ENCODE results near the gene PARD3. TPM values are rescaled to one million over a fixed set of nuclear protein-coding genes. Genes with fewer than 3 reads are reported as not detected.

Gene PARD3
- total RNA-seq, 1 donor = 4.8 TPM

DNA sequence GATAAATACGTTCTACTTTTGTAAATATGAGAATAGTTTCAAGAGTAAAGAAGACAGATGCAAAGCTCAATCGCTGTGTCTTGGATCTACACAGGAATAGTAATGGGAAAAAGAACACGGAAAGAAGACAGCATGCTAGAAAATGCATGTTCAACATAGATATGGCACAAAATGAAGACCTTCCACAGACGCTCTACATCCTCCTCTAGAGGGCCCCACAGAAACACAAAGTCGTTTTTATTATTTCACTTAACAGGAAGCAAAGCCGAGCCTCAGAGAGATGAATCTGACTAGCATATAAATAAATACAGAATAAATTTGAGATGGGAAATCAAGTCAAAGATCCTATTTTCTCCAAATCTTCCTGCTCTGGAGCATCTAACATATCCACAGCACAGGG is 292.6 kb downstream of the PARD3 start:
- no peak overlapping the region for H3K4me3 ChIP-seq (ENCODE audit: low read length)
- no peaks in the 10 kb centered on the region for H3K4me1 ChIP-seq (ENCODE audit: insufficient read depth, low read length)
- no peaks in the 10 kb centered on the region for H3K9me3 ChIP-seq (ENCODE audit: low read depth, low read length)
- no peaks in the 10 kb centered on the region for H3K27me3 ChIP-seq (ENCODE audit: insufficient read depth, low read length)

DNA sequence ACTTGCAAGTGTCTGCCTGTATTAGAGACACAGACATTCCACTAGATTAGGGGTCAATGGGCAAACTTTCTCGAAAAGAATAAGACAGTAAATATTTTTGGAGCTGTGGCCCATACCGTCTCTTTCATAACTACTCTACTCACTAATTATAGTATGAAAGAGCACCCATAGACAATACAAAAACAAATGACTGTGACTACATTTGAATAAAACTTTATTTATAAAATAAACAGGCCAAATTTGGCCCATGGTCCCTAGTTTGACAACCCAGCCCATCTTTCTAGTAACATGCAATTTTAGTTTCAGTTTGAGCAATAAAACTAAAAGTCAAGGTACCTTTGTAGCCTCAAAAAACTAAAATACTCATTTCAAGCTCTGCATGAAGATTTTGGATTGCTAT is 294.6 kb downstream of the PARD3 start:
- Histone ChIP-seq H3K9me3 (ENCODE audit: low read depth, low read length) (no peaks in the 10 kb centered on the region), H3K4me1 (ENCODE audit: insufficient read depth, low read length) (no peaks in the 10 kb centered on the region), H3K4me3 (ENCODE audit: low read length) (no peak overlapping the region), H3K27me3 (ENCODE audit: insufficient read depth, low read length) (no peaks in the 10 kb centered on the region)

DNA sequence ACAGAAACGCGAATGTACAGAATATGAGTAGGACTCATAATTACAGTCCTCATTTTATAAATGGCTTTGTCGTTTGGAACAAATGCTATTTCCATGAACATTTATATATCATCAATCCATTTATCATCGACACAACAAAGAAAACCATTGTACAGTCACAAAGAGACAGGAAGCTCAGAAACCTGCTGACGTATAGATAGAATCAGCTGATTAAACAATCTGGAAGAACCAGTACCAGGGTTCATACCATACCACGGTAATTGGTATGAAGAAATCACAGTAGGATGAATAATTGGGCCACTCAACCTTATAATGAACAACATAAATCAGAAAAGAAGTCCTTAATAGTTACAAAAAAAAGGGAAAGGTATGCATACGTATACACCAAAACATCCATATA is 295.0 kb downstream of the PARD3 start:
- H3K4me3 ChIP-seq (ENCODE audit: low read length) = no peak overlapping the region
- H3K27me3 ChIP-seq (ENCODE audit: insufficient read depth, low read length) = no peaks in the 10 kb centered on the region
- H3K4me1 ChIP-seq (ENCODE audit: insufficient read depth, low read length) = no peaks in the 10 kb centered on the region
- H3K9me3 ChIP-seq (ENCODE audit: low read depth, low read length) = no peaks in the 10 kb centered on the region

DNA sequence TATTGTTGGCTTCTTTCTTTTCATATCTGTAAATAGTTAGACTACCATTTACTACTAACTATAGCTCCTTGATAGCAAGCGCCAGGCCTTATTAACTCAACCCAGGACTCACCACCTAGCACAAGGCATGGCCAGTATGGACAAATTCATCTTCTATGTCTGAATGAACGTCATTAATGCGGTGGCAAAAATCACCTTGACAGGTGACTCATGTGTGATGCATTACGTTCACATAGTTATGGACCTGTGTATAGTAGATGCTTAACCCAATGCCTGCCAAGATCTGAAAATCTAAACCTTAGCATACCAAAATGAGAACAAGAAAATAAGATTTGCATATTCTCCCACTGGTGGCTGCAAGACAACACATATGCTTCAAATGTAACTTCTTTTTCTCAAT is 300.8 kb downstream of the PARD3 start:
- no peaks in the 10 kb centered on the region for H3K4me1 ChIP-seq (ENCODE audit: insufficient read depth, low read length)

DNA sequence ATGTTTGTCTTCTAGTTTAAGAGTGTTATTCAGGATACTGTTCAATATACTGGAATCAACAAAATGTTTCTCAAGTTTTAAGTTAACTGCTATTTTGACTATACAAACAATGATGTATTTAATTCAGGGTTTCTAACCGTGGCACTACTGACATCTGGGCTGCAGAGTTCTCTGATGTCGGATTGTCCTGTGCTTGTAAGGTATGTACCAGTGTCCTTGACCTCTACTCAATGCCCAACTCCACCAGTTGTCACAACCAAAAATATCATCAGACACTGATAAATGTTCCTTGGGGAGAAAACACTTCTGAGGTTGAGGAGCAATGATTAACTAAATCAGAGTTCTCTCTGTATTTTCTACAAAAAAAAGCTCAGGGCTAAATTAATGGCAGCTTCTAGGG is 301.5 kb downstream of the PARD3 start:
- no peak overlapping the region for H3K4me3 ChIP-seq (ENCODE audit: low read length)

More for the DNA sequence above, 300.8 kb downstream of the PARD3 start:
- H3K9me3 ChIP-seq (ENCODE audit: low read depth, low read length) = no peaks in the 10 kb centered on the region
- no peaks in the 10 kb centered on the region for H3K27me3 ChIP-seq (ENCODE audit: insufficient read depth, low read length)
- no peak overlapping the region for H3K4me3 ChIP-seq (ENCODE audit: low read length)

DNA sequence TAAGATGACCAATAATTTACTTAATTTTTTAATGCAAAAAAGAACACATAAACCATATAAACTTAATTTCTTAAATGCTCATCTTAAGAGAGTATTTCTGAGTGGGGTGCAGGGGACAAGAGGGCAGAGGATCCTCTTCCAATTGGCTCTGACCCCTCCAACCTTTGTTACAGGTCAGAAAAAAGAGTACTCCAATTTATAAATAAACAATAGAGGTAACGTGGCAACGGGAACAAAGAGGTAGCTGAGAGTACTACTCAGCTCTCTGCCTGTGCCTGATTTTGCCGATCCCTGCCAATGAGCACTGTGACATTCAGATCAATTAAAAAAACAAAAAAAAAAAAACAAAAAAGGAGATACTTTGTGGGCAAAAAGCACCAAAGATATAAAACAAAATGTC is 307.9 kb downstream of the PARD3 start:
- Histone ChIP-seq H3K4me3 (ENCODE audit: low read length) (no peak overlapping the region), H3K4me1 (ENCODE audit: insufficient read depth, low read length) (no peaks in the 10 kb centered on the region), H3K27me3 (ENCODE audit: insufficient read depth, low read length) (no peaks in the 10 kb centered on the region), H3K9me3 (ENCODE audit: low read depth, low read length) (no peaks in the 10 kb centered on the region)

More for the DNA sequence above, 301.5 kb downstream of the PARD3 start:
- Histone ChIP-seq H3K4me1 (ENCODE audit: insufficient read depth, low read length) (no peaks in the 10 kb centered on the region), H3K27me3 (ENCODE audit: insufficient read depth, low read length) (no peaks in the 10 kb centered on the region), H3K9me3 (ENCODE audit: low read depth, low read length) (no peaks in the 10 kb centered on the region)

GRCh38 chr10:34506786-34507185 is 308.3 kb downstream of the PARD3 start:
- H3K4me3 ChIP-seq (ENCODE audit: low read length) = no peak overlapping the region
- H3K9me3 ChIP-seq (ENCODE audit: low read depth, low read length) = no peaks in the 10 kb centered on the region
- no peaks in the 10 kb centered on the region for H3K27me3 ChIP-seq (ENCODE audit: insufficient read depth, low read length)
- H3K4me1 ChIP-seq (ENCODE audit: insufficient read depth, low read length) = no peaks in the 10 kb centered on the region

- H3K9me3 ChIP-seq (ENCODE audit: low read depth, low read length) = no peaks in the 10 kb centered on the region
- no peaks in the 10 kb centered on the region for H3K4me1 ChIP-seq (ENCODE audit: insufficient read depth, low read length)
- no peaks in the 10 kb centered on the region for H3K27me3 ChIP-seq (ENCODE audit: insufficient read depth, low read length)
- H3K4me3 ChIP-seq (ENCODE audit: low read length) = no peak overlapping the region
These were observed 309.8 kb downstream of the PARD3 start for GRCh38 chr10:34505338-34505737.

GRCh38 chr10:34504534-34504933 is 310.6 kb downstream of the PARD3 start:
- Histone ChIP-seq H3K4me3 (ENCODE audit: low read length) (no peak overlapping the region), H3K4me1 (ENCODE audit: insufficient read depth, low read length) (no peaks in the 10 kb centered on the region), H3K27me3 (ENCODE audit: insufficient read depth, low read length) (no peaks in the 10 kb centered on the region), H3K9me3 (ENCODE audit: low read depth, low read length) (no peaks in the 10 kb centered on the region)

DNA sequence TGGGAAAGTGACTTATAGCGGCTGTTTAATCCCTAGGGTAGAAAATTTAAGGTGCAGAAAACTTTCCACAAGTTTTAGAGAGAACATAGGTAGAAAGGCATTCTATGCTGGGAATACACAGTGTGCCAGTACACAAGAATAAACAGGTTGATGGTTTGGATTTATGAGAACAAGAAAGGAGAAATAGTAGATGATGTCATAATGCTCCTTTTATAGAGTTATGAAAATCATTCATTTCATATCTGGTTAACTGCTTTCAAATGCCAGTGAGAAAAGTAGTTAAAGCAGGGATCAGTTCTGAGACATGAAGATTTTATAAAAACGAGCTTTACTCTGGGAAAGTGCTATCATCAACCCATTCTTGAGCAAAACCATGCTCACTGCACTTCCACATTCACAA is 311.4 kb downstream of the PARD3 start:
- no peaks in the 10 kb centered on the region for H3K9me3 ChIP-seq (ENCODE audit: low read depth, low read length)
- H3K4me1 ChIP-seq (ENCODE audit: insufficient read depth, low read length) = no peaks in the 10 kb centered on the region
- H3K27me3 ChIP-seq (ENCODE audit: insufficient read depth, low read length) = no peaks in the 10 kb centered on the region
- H3K4me3 ChIP-seq (ENCODE audit: low read length) = no peak overlapping the region

GRCh38 chr10:34499612-34500279 is 315.4 kb downstream of the PARD3 start:
- H3K4me3 ChIP-seq (ENCODE audit: low read length) = no peak overlapping the region
- H3K9me3 ChIP-seq (ENCODE audit: low read depth, low read length) = no peaks in the 10 kb centered on the region

DNA sequence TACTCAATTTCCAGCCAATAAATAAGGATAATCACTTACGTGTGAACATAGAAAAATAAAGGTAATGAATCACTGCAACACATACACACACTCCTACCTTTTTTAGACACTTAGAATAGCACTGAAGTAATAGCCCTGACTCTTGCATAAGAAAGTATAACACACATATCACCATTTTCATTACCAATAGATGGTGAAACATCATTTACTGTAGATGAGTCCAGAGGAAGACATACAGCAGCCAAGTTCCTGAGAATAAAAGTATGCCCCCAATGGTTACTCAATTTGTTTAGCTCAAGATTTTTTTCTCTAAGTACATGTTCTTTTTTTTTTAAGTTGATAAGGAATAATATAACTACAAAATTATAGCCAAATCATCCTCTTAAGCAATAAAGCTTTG is 316.3 kb downstream of the PARD3 start:
- Histone ChIP-seq H3K27me3 (ENCODE audit: insufficient read depth, low read length) (no peaks in the 10 kb centered on the region), H3K4me3 (ENCODE audit: low read length) (no peak overlapping the region), H3K9me3 (ENCODE audit: low read depth, low read length) (no peaks in the 10 kb centered on the region), H3K4me1 (ENCODE audit: insufficient read depth, low read length) (no peaks in the 10 kb centered on the region)

More at GRCh38 chr10:34499612-34500279, 315.4 kb downstream of the PARD3 start:
- no peaks in the 10 kb centered on the region for H3K27me3 ChIP-seq (ENCODE audit: insufficient read depth, low read length)
- H3K4me1 ChIP-seq (ENCODE audit: insufficient read depth, low read length) = no peaks in the 10 kb centered on the region

DNA sequence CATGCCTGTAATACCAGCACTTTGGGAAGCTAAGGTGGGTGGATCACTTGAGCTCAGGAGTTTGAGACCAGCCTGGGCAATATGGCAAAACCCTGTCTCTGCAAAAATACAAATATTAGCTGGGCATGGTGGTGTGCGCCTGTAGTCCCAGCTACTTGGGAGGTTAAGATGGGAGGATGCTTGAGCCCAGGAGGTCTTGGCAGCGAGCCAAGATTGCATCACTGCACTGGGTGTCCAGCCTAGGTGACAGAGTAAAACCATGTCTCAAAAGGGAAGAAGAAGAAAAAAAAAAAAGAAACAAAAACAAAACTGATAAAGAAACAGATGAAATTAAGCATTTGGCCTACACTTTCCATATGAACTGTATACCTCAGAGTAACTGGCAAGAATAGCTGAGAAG is 319.2 kb downstream of the PARD3 start:
- Histone ChIP-seq H3K27me3 (ENCODE audit: insufficient read depth, low read length) (no peaks in the 10 kb centered on the region), H3K9me3 (ENCODE audit: low read depth, low read length) (no peaks in the 10 kb centered on the region), H3K4me3 (ENCODE audit: low read length) (no peak overlapping the region), H3K4me1 (ENCODE audit: insufficient read depth, low read length) (no peaks in the 10 kb centered on the region)

- Histone ChIP-seq H3K4me3 (ENCODE audit: low read length) (no peak overlapping the region), H3K9me3 (ENCODE audit: low read depth, low read length) (no peaks in the 10 kb centered on the region), H3K4me1 (ENCODE audit: insufficient read depth, low read length) (no peaks in the 10 kb centered on the region), H3K27me3 (ENCODE audit: insufficient read depth, low read length) (no peaks in the 10 kb centered on the region)
These were observed 321.1 kb downstream of the PARD3 start for GRCh38 chr10:34494012-34494411.

- no peak overlapping the region for H3K4me3 ChIP-seq (ENCODE audit: low read length)
- H3K4me1 ChIP-seq (ENCODE audit: insufficient read depth, low read length) = no peaks in the 10 kb centered on the region
- no peaks in the 10 kb centered on the region for H3K27me3 ChIP-seq (ENCODE audit: insufficient read depth, low read length)
- no peaks in the 10 kb centered on the region for H3K9me3 ChIP-seq (ENCODE audit: low read depth, low read length)
These were observed 323.0 kb downstream of the PARD3 start for GRCh38 chr10:34492081-34492480.

GRCh38 chr10:34491678-34492077 is 323.4 kb downstream of the PARD3 start:
- no peaks in the 10 kb centered on the region for H3K4me1 ChIP-seq (ENCODE audit: insufficient read depth, low read length)
- H3K9me3 ChIP-seq (ENCODE audit: low read depth, low read length) = no peaks in the 10 kb centered on the region
- no peak overlapping the region for H3K4me3 ChIP-seq (ENCODE audit: low read length)
- H3K27me3 ChIP-seq (ENCODE audit: insufficient read depth, low read length) = no peaks in the 10 kb centered on the region

Measured in mononuclear cell (primary cell).